GM12878 (cell line): Measurements from ENCODE around the gene USB1. TPM values are rescaled to one million over a fixed set of nuclear protein-coding genes. Genes with fewer than 3 reads are reported as not detected.

ENCODE experiments used
- ESRRA ChIP-seq: IDR thresholded peaks from 2 replicates; pipeline ENCODE4 v1.6.1; 2012; ENCODE audit warnings: mild to moderate bottlenecking, low read length, improper control_type of control experiment
- GATAD2B ChIP-seq: fragments of 450-650 bp; conservative IDR thresholded peaks from 2 replicates; pipeline ENCODE4 v1.6.1; 2017; ENCODE audit warnings: low read depth, mild to moderate bottlenecking, moderate library complexity
- NFYA ChIP-seq: IDR thresholded peaks from 2 replicates; pipeline ENCODE4 v1.6.1; 2011; ENCODE audit warnings: low read depth, mild to moderate bottlenecking, low read length, improper control_type of control experiment, borderline replicate concordance
- TARDBP ChIP-seq: IDR thresholded peaks from 2 replicates; pipeline ENCODE4 v1.6.1; 2016; ENCODE audit warnings: borderline replicate concordance
- polyA plus RNA-seq, 11 experiments: library from polyadenylated mRNA; depleted of rRNA in 4 of 11; unstranded in 6 of 11; stranded (reverse) in 5 of 11; fragments of >200 nt; fragmentation: Nextera tagmentation in 4 of 11; fragmentation: Illumina TruSeq in 1 of 11; extraction: Ambion mirVana in 4 of 11; extraction: Trizol in 1 of 11; gene quantifications; 1 replicate in 1 of 11; 2 replicates in 10 of 11; pipeline versions ENCODE4 v1.2.1 to v1.2.3, GENCODE V29; 2011 to 2016; ENCODE audit warnings: inconsistent platforms in 2 of 11, missing spikeins in 2 of 11, low read depth in 1 of 11
- total RNA-seq, 4 experiments: library from RNA; depleted of rRNA in 3 of 4; stranded (reverse); fragments of >200 nt in 3 of 4; fragmentation: Illumina TruSeq in 1 of 4; extraction: Trizol in 1 of 4; gene quantifications; 2 replicates each; pipeline versions ENCODE4 v1.2.1 to v1.2.3, GENCODE V29; 2013 to 2021
- TF ChIP-seq, protein P1 (sequence below): IDR thresholded peaks from 2 replicates; pipeline ENCODE4 v1.6.1; 2012; ENCODE audit warnings: mild to moderate bottlenecking, low read depth, low read length
- TF ChIP-seq, protein P2 (sequence below): fragments of 450-650 bp; IDR thresholded peaks from 2 replicates; pipeline ENCODE4 v1.6.1; 2018; ENCODE audit warnings: borderline replicate concordance, mild to moderate bottlenecking; ENCODE audit not compliant: partially characterized antibody
- TF ChIP-seq, protein P3 (sequence below): fragments of 450-650 bp; IDR thresholded peaks from 2 replicates; pipeline ENCODE4 v1.6.1; 2017; ENCODE audit warnings: mild to moderate bottlenecking, moderate library complexity

USB1 gene
- total and polyA plus RNA-seq, 10 of the 15 experiments (the other 5 are each of a cell fraction or from before 2014, with no cell fraction given), result 7.9 to 72.2 (median 41.6) TPM

DNA sequence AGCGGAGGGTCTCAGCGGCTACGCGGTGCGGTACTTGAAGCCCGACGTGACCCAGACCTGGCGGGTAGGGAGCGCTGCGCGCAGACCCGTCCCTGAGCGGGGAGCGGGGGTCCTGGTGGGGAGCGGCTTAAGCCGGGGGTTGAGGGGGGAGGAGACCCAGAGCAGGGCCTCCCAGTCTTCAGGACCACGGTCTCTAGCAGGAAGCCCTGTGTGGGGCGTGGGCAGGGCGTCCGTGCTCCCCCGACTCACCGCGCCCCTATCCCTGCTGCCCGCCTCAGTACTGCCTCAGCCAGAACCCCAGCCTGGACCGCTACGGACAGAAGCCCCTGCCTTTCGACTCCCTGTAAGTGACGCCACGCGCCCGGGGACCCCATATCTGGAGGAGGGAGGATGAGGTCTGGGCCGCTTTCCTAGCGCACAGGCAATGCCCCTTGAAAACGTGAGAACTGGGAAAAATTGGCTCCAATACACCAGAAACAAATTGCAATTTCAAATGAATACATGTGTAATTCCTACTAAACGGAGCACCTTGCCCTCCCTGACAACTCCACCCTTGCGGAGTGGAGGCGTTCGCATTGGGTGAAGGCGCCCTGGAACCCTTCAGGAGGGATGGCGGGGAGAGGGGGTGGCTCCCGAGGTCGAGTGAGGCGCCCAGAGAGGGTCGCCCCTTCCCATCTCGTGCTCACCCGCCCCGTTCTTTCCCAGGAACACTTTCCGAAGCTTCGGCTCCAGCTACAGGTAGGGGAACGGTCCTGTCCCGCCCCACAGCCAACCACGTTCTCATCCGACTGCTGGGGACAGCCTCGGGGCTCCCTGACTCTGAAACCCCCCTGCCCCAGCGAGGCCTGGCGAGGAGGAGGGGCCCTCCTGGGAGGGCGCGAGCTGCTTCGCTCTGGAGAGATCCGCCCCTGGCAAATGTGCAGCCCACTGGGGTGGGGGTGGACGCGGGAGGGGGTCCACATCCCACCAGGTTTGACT is 15.7 kb upstream of the USB1 start (continued):
- TF ChIP-seq, protein P1, sequence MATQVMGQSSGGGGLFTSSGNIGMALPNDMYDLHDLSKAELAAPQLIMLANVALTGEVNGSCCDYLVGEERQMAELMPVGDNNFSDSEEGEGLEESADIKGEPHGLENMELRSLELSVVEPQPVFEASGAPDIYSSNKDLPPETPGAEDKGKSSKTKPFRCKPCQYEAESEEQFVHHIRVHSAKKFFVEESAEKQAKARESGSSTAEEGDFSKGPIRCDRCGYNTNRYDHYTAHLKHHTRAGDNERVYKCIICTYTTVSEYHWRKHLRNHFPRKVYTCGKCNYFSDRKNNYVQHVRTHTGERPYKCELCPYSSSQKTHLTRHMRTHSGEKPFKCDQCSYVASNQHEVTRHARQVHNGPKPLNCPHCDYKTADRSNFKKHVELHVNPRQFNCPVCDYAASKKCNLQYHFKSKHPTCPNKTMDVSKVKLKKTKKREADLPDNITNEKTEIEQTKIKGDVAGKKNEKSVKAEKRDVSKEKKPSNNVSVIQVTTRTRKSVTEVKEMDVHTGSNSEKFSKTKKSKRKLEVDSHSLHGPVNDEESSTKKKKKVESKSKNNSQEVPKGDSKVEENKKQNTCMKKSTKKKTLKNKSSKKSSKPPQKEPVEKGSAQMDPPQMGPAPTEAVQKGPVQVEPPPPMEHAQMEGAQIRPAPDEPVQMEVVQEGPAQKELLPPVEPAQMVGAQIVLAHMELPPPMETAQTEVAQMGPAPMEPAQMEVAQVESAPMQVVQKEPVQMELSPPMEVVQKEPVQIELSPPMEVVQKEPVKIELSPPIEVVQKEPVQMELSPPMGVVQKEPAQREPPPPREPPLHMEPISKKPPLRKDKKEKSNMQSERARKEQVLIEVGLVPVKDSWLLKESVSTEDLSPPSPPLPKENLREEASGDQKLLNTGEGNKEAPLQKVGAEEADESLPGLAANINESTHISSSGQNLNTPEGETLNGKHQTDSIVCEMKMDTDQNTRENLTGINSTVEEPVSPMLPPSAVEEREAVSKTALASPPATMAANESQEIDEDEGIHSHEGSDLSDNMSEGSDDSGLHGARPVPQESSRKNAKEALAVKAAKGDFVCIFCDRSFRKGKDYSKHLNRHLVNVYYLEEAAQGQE, result no peak
- TF ChIP-seq ESRRA (no peak), NFYA (no peak), TARDBP (no peak), GATAD2B (no peak)
- TF ChIP-seq, protein P2, sequence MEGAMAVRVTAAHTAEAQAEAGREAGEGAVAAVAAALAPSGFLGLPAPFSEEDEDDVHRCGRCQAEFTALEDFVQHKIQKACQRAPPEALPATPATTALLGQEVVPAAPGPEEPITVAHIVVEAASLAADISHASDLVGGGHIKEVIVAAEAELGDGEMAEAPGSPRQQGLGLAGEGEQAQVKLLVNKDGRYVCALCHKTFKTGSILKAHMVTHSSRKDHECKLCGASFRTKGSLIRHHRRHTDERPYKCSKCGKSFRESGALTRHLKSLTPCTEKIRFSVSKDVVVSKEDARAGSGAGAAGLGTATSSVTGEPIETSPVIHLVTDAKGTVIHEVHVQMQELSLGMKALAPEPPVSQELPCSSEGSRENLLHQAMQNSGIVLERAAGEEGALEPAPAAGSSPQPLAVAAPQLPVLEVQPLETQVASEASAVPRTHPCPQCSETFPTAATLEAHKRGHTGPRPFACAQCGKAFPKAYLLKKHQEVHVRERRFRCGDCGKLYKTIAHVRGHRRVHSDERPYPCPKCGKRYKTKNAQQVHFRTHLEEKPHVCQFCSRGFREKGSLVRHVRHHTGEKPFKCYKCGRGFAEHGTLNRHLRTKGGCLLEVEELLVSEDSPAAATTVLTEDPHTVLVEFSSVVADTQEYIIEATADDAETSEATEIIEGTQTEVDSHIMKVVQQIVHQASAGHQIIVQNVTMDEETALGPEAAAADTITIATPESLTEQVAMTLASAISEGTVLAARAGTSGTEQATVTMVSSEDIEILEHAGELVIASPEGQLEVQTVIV, result no peak
- TF ChIP-seq, protein P3, sequence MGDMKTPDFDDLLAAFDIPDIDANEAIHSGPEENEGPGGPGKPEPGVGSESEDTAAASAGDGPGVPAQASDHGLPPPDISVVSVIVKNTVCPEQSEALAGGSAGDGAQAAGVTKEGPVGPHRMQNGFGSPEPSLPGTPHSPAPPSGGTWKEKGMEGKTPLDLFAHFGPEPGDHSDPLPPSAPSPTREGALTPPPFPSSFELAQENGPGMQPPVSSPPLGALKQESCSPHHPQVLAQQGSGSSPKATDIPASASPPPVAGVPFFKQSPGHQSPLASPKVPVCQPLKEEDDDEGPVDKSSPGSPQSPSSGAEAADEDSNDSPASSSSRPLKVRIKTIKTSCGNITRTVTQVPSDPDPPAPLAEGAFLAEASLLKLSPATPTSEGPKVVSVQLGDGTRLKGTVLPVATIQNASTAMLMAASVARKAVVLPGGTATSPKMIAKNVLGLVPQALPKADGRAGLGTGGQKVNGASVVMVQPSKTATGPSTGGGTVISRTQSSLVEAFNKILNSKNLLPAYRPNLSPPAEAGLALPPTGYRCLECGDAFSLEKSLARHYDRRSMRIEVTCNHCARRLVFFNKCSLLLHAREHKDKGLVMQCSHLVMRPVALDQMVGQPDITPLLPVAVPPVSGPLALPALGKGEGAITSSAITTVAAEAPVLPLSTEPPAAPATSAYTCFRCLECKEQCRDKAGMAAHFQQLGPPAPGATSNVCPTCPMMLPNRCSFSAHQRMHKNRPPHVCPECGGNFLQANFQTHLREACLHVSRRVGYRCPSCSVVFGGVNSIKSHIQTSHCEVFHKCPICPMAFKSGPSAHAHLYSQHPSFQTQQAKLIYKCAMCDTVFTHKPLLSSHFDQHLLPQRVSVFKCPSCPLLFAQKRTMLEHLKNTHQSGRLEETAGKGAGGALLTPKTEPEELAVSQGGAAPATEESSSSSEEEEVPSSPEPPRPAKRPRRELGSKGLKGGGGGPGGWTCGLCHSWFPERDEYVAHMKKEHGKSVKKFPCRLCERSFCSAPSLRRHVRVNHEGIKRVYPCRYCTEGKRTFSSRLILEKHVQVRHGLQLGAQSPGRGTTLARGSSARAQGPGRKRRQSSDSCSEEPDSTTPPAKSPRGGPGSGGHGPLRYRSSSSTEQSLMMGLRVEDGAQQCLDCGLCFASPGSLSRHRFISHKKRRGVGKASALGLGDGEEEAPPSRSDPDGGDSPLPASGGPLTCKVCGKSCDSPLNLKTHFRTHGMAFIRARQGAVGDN, result no peak
- TF ChIP-seq, all 136 proteins: peak for 0
